ENCODE data around the gene BMPR1A.
"Not testable (repeated sequence)": the region's sequence is repeated elsewhere in the genome, so short reads cannot be mapped to it uniquely, and the experiment has no call there.

The BMPR1A gene

GRCh38 chr10:86898511-86898910, 142.1 kb downstream of the BMPR1A start:
- no peak for DNase-seq

- no peak for DNase-seq
These were observed 142.7 kb downstream of the BMPR1A start for GRCh38 chr10:86899132-86899531.

GRCh38 chr10:86899670-86900276, 143.4 kb downstream of the BMPR1A start:
- DNase-seq = peak; percentile 32 to 50

GRCh38 chr10:86900955-86901354, 144.5 kb downstream of the BMPR1A start:
- no peak for DNase-seq

GRCh38 chr10:86904600-86904999, 148.2 kb downstream of the BMPR1A start:
- no peak for DNase-seq

- DNase-seq = no peak
These were observed 149.0 kb downstream of the BMPR1A start for GRCh38 chr10:86905429-86905828.

GRCh38 chr10:86914734-86915133, 158.3 kb downstream of the BMPR1A start:
- DNase-seq = no peak

- no peak for DNase-seq
These were observed 161.6 kb downstream of the BMPR1A start for GRCh38 chr10:86918022-86918471.

- no peak for DNase-seq
These were observed 166.1 kb downstream of the BMPR1A start for GRCh38 chr10:86922553-86922961.

GRCh38 chr10:86929468-86930380, 173.3 kb downstream of the BMPR1A start:
- no peak for DNase-seq

- DNase-seq = no peak
These were observed 175.5 kb downstream of the BMPR1A start for GRCh38 chr10:86931872-86932271.

- DNase-seq = no peak
These were observed 176.3 kb downstream of the BMPR1A start for GRCh38 chr10:86932674-86933073.

- DNase-seq = not testable (repeated sequence)
These were observed 177.8 kb downstream of the BMPR1A start for GRCh38 chr10:86934162-86934711.

- DNase-seq = no peak
These were observed 180.5 kb downstream of the BMPR1A start for GRCh38 chr10:86936661-86937501.

- no peak for DNase-seq
These were observed 181.2 kb downstream of the BMPR1A start for GRCh38 chr10:86937502-86938154.

GRCh38 chr10:86938260-86938659, 181.8 kb downstream of the BMPR1A start:
- DNase-seq = no peak

- not testable (repeated sequence) for DNase-seq
These were observed 183.7 kb downstream of the BMPR1A start for GRCh38 chr10:86940076-86940475.

GRCh38 chr10:86940677-86941076, 184.3 kb downstream of the BMPR1A start:
- no peak for DNase-seq

GRCh38 chr10:86941426-86941825, 185.0 kb downstream of the BMPR1A start:
- DNase-seq = no peak

- no peak for DNase-seq
These were observed 185.6 kb downstream of the BMPR1A start for GRCh38 chr10:86941991-86942421.

- no peak for DNase-seq
These were observed 186.3 kb downstream of the BMPR1A start for GRCh38 chr10:86942441-86943315.
